DLD1 (cell line): Measurements from ENCODE around the gene TECPR1.

Source experiments
- in situ Hi-C: cut with HindIII; loops from 2 replicates; pipeline ENCODE4 v1.10.0; 2017; ENCODE audit warnings: low sequenced_read_pairs

TECPR1 gene

GRCh38 chr7:98251601-98252424, at the start of gene TECPR1:
Gene TECPR1, minus strand, starts transcription at chr7:98252232. Its CDS starts 6,086 bp downstream, at chr7:98246146.
- in situ Hi-C loops, result no loop called here

- in situ Hi-C loops, result no loop called here
Measured at GRCh38 chr7:98300595-98301372, 48.8 kb upstream of the TECPR1 start.

GRCh38 chr7:98297626-98298286, 45.7 kb upstream of the TECPR1 start:
- in situ Hi-C loops, result loop anchor here (10.0 kb wide), 1 partner anchor 577 kb away; the partner anchor contains the start of genes TMEM130 and TRRAP

- in situ Hi-C loops, result loop anchor here (10.0 kb wide), 1 partner anchor 578 kb away; the partner anchor contains the start of genes TMEM130 and TRRAP
Measured at GRCh38 chr7:98296833-98297232, 44.8 kb upstream of the TECPR1 start.

GRCh38 chr7:98295467-98296192, 43.6 kb upstream of the TECPR1 start:
- in situ Hi-C loops, result loop anchor here (10.0 kb wide), 1 partner anchor 579 kb away; the partner anchor contains the start of genes TMEM130 and TRRAP

GRCh38 chr7:98294798-98295382, 42.9 kb upstream of the TECPR1 start:
- in situ Hi-C loops, result loop anchor here (10.0 kb wide), 1 partner anchor 580 kb away; the partner anchor contains the start of genes TMEM130 and TRRAP

- in situ Hi-C loops, result loop anchor here (10.0 kb wide), 1 partner anchor 580 kb away; the partner anchor contains the start of genes TMEM130 and TRRAP
Measured at GRCh38 chr7:98294326-98294725, 42.3 kb upstream of the TECPR1 start.

- in situ Hi-C loops, result loop anchor here (10.0 kb wide), 1 partner anchor 581 kb away; the partner anchor contains the start of genes TMEM130 and TRRAP
Measured at GRCh38 chr7:98293746-98294145, 41.7 kb upstream of the TECPR1 start.

GRCh38 chr7:98293265-98293664, 41.2 kb upstream of the TECPR1 start:
- in situ Hi-C loops, result loop anchor here (10.0 kb wide), 1 partner anchor 582 kb away; the partner anchor contains the start of genes TMEM130 and TRRAP

- in situ Hi-C loops, result loop anchor here (10.0 kb wide), 1 partner anchor 583 kb away; the partner anchor contains the start of genes TMEM130 and TRRAP
Measured at GRCh38 chr7:98291717-98292116, 39.7 kb upstream of the TECPR1 start.

- in situ Hi-C loops, result no loop called here
Measured at GRCh38 chr7:98289333-98289875, 37.4 kb upstream of the TECPR1 start.

- in situ Hi-C loops, result no loop called here
Measured at GRCh38 chr7:98288064-98288823, 36.2 kb upstream of the TECPR1 start.

GRCh38 chr7:98287486-98287959, 35.5 kb upstream of the TECPR1 start:
- in situ Hi-C loops, result no loop called here

- in situ Hi-C loops, result no loop called here
Measured at GRCh38 chr7:98286701-98287485, 34.9 kb upstream of the TECPR1 start.

- in situ Hi-C loops, result no loop called here
Measured at GRCh38 chr7:98286093-98286539, 34.1 kb upstream of the TECPR1 start.

GRCh38 chr7:98285157-98286092, 33.4 kb upstream of the TECPR1 start:
- in situ Hi-C loops, result no loop called here
